HepG2 (cell line): Measurements from ENCODE around the gene PAN2. TPM values are rescaled to one million over a fixed set of nuclear protein-coding genes. Genes with fewer than 3 reads are reported as not detected.

Experiments
- ARHGAP35 ChIP-seq: sonication (generic); formaldehyde crosslinking; IDR thresholded peaks from 2 replicates; pipeline ENCODE4 v1.9.0; 2022; ENCODE audit warnings: mild to moderate bottlenecking, inconsistent platforms, moderate library complexity, missing genetic modification reagents, borderline replicate concordance
- CBFB ChIP-seq: sonication (generic); formaldehyde crosslinking; IDR thresholded peaks from 2 replicates; pipeline ENCODE4 v1.4.0; 2020; ENCODE audit warnings: missing genetic modification reagents
- IRF2 ChIP-seq: IDR thresholded peaks from 2 replicates; pipeline ENCODE4 v1.6.1; 2018; ENCODE audit warnings: missing genetic modification reagents, missing compliant biosample characterization
- KMT2A ChIP-seq: sonication (generic); formaldehyde crosslinking; IDR thresholded peaks from 2 replicates; pipeline ENCODE4 v1.4.0; 2020; ENCODE audit warnings: missing genetic modification reagents
- MED1 ChIP-seq: sonication (generic); formaldehyde crosslinking; IDR thresholded peaks from 2 replicates; pipeline ENCODE4 v1.4.0; 2020; ENCODE audit warnings: missing genetic modification reagents
- MIER3 ChIP-seq: IDR thresholded peaks from 2 replicates; pipeline ENCODE4 v1.6.1; 2016; ENCODE audit warnings: missing compliant biosample characterization, borderline replicate concordance
- NFYC ChIP-seq: IDR thresholded peaks from 2 replicates; pipeline ENCODE4 v1.6.1; 2016; ENCODE audit warnings: missing genetic modification reagents, missing compliant biosample characterization
- SIX4 ChIP-seq: sonication (generic); formaldehyde crosslinking; IDR thresholded peaks from 2 replicates; pipeline ENCODE4 v1.4.0; 2020; ENCODE audit warnings: missing genetic modification reagents
- TARDBP ChIP-seq: sonication (generic); formaldehyde crosslinking; IDR thresholded peaks from 2 replicates; pipeline ENCODE4 v1.8.0; 2022; ENCODE audit warnings: mild to moderate bottlenecking, missing genetic modification reagents
- ZBTB1 ChIP-seq: sonication (generic); formaldehyde crosslinking; IDR thresholded peaks from 2 replicates; pipeline ENCODE4 v1.4.0; 2020; ENCODE audit warnings: missing genetic modification reagents, borderline replicate concordance
- ZBTB20 ChIP-seq: sonication (generic); formaldehyde crosslinking; IDR thresholded peaks from 2 replicates; pipeline ENCODE4 v1.8.1; 2023; ENCODE audit warnings: missing genetic modification reagents, low read depth, mild to moderate bottlenecking, borderline replicate concordance
- ZNF326 ChIP-seq: sonication (generic); formaldehyde crosslinking; IDR thresholded peaks from 2 replicates; pipeline ENCODE4 v1.4.0; 2020; ENCODE audit warnings: missing genetic modification reagents, borderline replicate concordance
- ZNF329 ChIP-seq: sonication (generic); formaldehyde crosslinking; IDR thresholded peaks from 2 replicates; pipeline ENCODE4 v1.9.0; 2021; ENCODE audit warnings: low read depth, mild to moderate bottlenecking, missing genetic modification reagents
- ZNF335 ChIP-seq: sonication (generic); formaldehyde crosslinking; IDR thresholded peaks from 2 replicates; pipeline ENCODE4 v1.4.0; 2020; ENCODE audit warnings: missing genetic modification reagents
- ZNF496 ChIP-seq: sonication (generic); formaldehyde crosslinking; IDR thresholded peaks from 2 replicates; pipeline ENCODE4 v1.8.1; 2023; ENCODE audit warnings: mild to moderate bottlenecking, moderate library complexity, missing genetic modification reagents; ENCODE audit not compliant: insufficient replicate concordance
- ZNF644 ChIP-seq: IDR thresholded peaks from 2 replicates; pipeline ENCODE4 v1.6.1; 2016; ENCODE audit warnings: low read depth
- ZNF713 ChIP-seq: sonication (generic); formaldehyde crosslinking; IDR thresholded peaks from 2 replicates; pipeline ENCODE4 v1.4.0; 2020; ENCODE audit warnings: mild to moderate bottlenecking, missing genetic modification reagents
- ZNF747 ChIP-seq: sonication (generic); formaldehyde crosslinking; IDR thresholded peaks from 2 replicates; pipeline ENCODE4 v1.8.1; 2023; ENCODE audit warnings: missing genetic modification reagents, mild to moderate bottlenecking, borderline replicate concordance
- ZNF772 ChIP-seq: sonication (generic); formaldehyde crosslinking; IDR thresholded peaks from 2 replicates; pipeline ENCODE4 v1.5.0; 2020; ENCODE audit warnings: mild to moderate bottlenecking, missing genetic modification reagents
- polyA plus RNA-seq, 8 experiments: library from polyadenylated mRNA; depleted of rRNA in 3 of 8; stranded (reverse) in 7 of 8; unstranded in 1 of 8; fragments of >200 nt; fragmentation: Illumina TruSeq in 4 of 8; extraction: Trizol in 4 of 8; gene quantifications; 2 replicates each; pipeline versions ENCODE4 v1.2.1 to v1.2.3, GENCODE V29; 2011 to 2016; ENCODE audit warnings: low read depth in 4 of 8, missing spikeins in 1 of 8, mixed read lengths in 1 of 8; ENCODE audit not compliant: insufficient read depth in 1 of 8
- total RNA-seq, 5 experiments: library from RNA; depleted of rRNA; stranded (reverse); fragments of >200 nt; fragmentation: Illumina TruSeq; extraction: Trizol; gene quantifications; 2 replicates each; pipeline ENCODE4 v1.2.3, GENCODE V29; 2016; ENCODE audit warnings: low read depth in 1 of 5
- TF ChIP-seq, protein P1 (sequence below): IDR thresholded peaks from 2 replicates; pipeline ENCODE4 v1.6.1; 2016; ENCODE audit warnings: low read depth
- TF ChIP-seq, protein P2 (sequence below): IDR thresholded peaks from 2 replicates; pipeline ENCODE4 v1.6.1; 2016; ENCODE audit warnings: mild to moderate bottlenecking, missing biosample characterization, missing genetic modification reagents
- TF ChIP-seq, protein P3 (sequence below): sonication (generic); formaldehyde crosslinking; IDR thresholded peaks from 2 replicates; pipeline ENCODE4 v1.4.0; 2020; ENCODE audit warnings: low read depth, mild to moderate bottlenecking, missing genetic modification reagents
- TF ChIP-seq, protein P4 (sequence below): sonication (generic); formaldehyde crosslinking; IDR thresholded peaks from 2 replicates; pipeline ENCODE4 v1.4.0; 2020; ENCODE audit warnings: missing genetic modification reagents
- TF ChIP-seq, protein P5 (sequence below): sonication (generic); formaldehyde crosslinking; IDR thresholded peaks from 2 replicates; pipeline ENCODE4 v1.5.1; 2020; ENCODE audit warnings: missing genetic modification reagents, mild to moderate bottlenecking, borderline replicate concordance

The PAN2 gene
- total and polyA plus RNA-seq, 2 of the 13 experiments (the other 11 are each of a cell fraction or from before 2014, with no cell fraction given), result 27.2 to 61.1 TPM

DNA sequence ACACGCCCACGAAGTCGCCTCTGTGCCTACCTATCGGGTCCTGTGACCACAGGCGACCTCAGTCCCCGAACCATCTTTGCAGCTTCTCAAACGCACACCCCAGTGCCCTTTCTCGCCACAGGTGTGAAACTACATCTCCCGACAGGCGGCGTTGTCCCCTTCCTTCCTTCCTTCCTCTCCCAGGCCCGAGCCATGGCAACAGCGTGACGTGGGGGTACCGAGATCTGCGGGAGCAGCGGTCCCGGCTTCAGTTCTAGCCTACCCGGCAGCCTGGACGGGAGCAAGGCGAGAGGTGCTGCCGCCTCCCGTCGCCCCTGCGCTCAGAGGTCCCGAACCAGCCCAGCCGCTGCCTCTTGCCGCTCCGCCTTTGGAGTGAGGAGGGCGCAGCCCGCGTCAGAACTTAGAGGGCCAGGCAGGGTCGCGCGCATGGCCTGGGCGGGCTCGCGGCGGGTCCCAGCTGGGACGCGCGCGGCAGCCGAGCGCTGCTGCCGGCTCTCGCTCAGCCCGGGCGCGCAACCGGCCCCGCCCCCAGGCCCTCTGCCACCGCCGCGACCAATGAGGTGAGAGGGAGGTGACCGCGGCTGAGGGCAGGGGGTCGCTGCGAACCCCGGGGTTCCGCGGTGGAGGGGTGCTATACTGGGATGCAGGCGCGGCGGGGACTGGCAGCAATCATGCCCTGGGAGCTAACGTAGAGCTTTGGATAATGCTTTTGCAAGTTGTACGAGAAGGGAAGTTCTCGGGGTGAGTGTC lies 66.9 kb downstream of the PAN2 start, which contains the start of gene COQ10A (continued):
- TF ChIP-seq, protein P1, sequence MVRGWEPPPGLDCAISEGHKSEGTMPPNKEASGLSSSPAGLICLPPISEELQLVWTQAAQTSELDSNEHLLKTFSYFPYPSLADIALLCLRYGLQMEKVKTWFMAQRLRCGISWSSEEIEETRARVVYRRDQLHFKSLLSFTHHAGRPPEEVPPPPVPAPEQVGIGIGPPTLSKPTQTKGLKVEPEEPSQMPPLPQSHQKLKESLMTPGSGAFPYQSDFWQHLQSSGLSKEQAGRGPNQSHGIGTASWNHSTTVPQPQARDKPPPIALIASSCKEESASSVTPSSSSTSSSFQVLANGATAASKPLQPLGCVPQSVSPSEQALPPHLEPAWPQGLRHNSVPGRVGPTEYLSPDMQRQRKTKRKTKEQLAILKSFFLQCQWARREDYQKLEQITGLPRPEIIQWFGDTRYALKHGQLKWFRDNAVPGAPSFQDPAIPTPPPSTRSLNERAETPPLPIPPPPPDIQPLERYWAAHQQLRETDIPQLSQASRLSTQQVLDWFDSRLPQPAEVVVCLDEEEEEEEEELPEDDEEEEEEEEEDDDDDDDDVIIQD (CRISPR knock-in tag), result peak; percentile 66; the same call in 1 of the 2 replicates
- TF ChIP-seq ZNF496 (CRISPR knock-in tag), result no peak
- peak; percentile 95; the same call in 1 of the 2 replicates for TF ChIP-seq ZNF772
- peak; percentile 37 for TF ChIP-seq MED1 (CRISPR knock-in tag)
- peak; percentile 88; the same call in 1 of the 2 replicates for TF ChIP-seq ARHGAP35 (CRISPR knock-in tag)
- TF ChIP-seq, protein P2, sequence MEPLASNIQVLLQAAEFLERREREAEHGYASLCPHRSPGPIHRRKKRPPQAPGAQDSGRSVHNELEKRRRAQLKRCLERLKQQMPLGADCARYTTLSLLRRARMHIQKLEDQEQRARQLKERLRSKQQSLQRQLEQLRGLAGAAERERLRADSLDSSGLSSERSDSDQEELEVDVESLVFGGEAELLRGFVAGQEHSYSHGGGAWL (CRISPR knock-in tag), result peak; percentile 84
- peak; percentile 86 for TF ChIP-seq TARDBP (CRISPR knock-in tag)
- TF ChIP-seq, protein P3, sequence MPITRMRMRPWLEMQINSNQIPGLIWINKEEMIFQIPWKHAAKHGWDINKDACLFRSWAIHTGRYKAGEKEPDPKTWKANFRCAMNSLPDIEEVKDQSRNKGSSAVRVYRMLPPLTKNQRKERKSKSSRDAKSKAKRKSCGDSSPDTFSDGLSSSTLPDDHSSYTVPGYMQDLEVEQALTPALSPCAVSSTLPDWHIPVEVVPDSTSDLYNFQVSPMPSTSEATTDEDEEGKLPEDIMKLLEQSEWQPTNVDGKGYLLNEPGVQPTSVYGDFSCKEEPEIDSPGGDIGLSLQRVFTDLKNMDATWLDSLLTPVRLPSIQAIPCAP (CRISPR knock-in tag), result 0 out of 2 replicates have a peak, but pooled peaks have one; percentile 54
- TF ChIP-seq, protein P4, sequence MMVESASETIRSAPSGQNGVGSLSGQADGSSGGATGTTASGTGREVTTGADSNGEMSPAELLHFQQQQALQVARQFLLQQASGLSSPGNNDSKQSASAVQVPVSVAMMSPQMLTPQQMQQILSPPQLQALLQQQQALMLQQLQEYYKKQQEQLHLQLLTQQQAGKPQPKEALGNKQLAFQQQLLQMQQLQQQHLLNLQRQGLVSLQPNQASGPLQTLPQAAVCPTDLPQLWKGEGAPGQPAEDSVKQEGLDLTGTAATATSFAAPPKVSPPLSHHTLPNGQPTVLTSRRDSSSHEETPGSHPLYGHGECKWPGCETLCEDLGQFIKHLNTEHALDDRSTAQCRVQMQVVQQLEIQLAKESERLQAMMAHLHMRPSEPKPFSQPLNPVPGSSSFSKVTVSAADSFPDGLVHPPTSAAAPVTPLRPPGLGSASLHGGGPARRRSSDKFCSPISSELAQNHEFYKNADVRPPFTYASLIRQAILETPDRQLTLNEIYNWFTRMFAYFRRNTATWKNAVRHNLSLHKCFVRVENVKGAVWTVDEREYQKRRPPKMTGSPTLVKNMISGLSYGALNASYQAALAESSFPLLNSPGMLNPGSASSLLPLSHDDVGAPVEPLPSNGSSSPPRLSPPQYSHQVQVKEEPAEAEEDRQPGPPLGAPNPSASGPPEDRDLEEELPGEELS (CRISPR knock-in tag), result 0 out of 2 replicates have a peak, but pooled peaks have one; percentile 41
- TF ChIP-seq, protein P5, sequence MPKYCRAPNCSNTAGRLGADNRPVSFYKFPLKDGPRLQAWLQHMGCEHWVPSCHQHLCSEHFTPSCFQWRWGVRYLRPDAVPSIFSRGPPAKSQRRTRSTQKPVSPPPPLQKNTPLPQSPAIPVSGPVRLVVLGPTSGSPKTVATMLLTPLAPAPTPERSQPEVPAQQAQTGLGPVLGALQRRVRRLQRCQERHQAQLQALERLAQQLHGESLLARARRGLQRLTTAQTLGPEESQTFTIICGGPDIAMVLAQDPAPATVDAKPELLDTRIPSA (CRISPR knock-in tag), result no peak
- TF ChIP-seq ZNF747 (CRISPR knock-in tag), result peak; percentile 79; the same call in 1 of the 2 replicates
- TF ChIP-seq ZNF335, result peak; percentile 81; the same call in 1 of the 2 replicates
- TF ChIP-seq MIER3 (CRISPR knock-in tag), result peak; percentile 72; the same call in 1 of the 2 replicates
- TF ChIP-seq ZNF326 (CRISPR knock-in tag), result no peak
- TF ChIP-seq KMT2A (CRISPR knock-in tag), result 0 out of 2 replicates have a peak, but pooled peaks have one; percentile 63
- TF ChIP-seq ZNF329 (CRISPR knock-in tag), result no peak
- no peak for TF ChIP-seq ZBTB1 (CRISPR knock-in tag)
- peak; percentile 21; the same call in 1 of the 2 replicates for TF ChIP-seq CBFB
- peak; percentile 85; the same call in 1 of the 2 replicates for TF ChIP-seq ZNF713
- 0 out of 2 replicates have a peak, but pooled peaks have one; percentile 48 for TF ChIP-seq SIX4 (CRISPR knock-in tag)
- TF ChIP-seq NFYC (CRISPR knock-in tag), result peak; percentile 58
- 0 out of 2 replicates have a peak, but pooled peaks have one; percentile 50 for TF ChIP-seq ZBTB20 (CRISPR knock-in tag)
- TF ChIP-seq ZNF644 (CRISPR knock-in tag), result peak; percentile 28; the same call in 1 of the 2 replicates
- TF ChIP-seq IRF2 (CRISPR knock-in tag), result peak; percentile 66
